Epithelial cell of proximal tubule (primary cell): Measurements from ENCODE around the gene NOSIP. TPM values are rescaled to one million over a fixed set of nuclear protein-coding genes. Genes with fewer than 3 reads are reported as not detected.

Experiments used
- DNase-seq: peaks from one replicate; pipeline ENCODE4 v3.0.0-alpha.2; 2011; ENCODE audit warnings: low read depth
- H3K4me3 ChIP-seq: 2 replicates; pipeline ENCODE4 v1.5.1; 2011; ENCODE audit warnings: low read depth, mild to moderate bottlenecking, low read length
- total RNA-seq: library from RNA; depleted of rRNA; stranded (reverse); fragments of >200 nt; gene quantifications from 2 replicates; pipeline ENCODE4 v1.2.3, GENCODE V29; 2015
- TF ChIP-seq, protein P1 (sequence below): conservative IDR thresholded peaks from 2 replicates; pipeline ENCODE4 v1.5.1; 2012; ENCODE audit warnings: low read depth, mild to moderate bottlenecking, low read length

NOSIP gene
- total RNA-seq, 1 donor from 2014 or later: 82.4 TPM

DNA sequence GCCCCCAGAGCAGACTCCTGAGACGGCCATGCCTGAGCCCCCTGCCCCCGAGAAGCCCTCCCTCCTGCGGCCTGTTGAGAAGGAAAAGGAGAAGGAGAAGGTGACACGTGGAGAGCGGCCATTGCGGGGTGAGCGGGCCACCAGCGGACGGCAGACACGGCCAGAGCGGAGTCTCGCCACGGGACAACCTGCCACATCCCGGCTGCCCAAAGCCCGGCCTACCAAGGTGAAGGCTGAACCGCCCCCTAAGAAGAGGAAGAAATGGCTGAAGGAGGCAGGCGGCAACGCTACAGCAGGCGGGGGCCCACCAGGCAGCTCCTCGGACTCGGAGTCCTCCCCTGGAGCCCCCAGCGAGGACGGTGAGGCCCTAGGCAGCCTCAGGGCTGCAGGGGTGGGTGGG is 35.5 kb upstream of the NOSIP start:
- TF ChIP-seq, protein P1, sequence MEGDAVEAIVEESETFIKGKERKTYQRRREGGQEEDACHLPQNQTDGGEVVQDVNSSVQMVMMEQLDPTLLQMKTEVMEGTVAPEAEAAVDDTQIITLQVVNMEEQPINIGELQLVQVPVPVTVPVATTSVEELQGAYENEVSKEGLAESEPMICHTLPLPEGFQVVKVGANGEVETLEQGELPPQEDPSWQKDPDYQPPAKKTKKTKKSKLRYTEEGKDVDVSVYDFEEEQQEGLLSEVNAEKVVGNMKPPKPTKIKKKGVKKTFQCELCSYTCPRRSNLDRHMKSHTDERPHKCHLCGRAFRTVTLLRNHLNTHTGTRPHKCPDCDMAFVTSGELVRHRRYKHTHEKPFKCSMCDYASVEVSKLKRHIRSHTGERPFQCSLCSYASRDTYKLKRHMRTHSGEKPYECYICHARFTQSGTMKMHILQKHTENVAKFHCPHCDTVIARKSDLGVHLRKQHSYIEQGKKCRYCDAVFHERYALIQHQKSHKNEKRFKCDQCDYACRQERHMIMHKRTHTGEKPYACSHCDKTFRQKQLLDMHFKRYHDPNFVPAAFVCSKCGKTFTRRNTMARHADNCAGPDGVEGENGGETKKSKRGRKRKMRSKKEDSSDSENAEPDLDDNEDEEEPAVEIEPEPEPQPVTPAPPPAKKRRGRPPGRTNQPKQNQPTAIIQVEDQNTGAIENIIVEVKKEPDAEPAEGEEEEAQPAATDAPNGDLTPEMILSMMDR: no peak
- H3K4me3 ChIP-seq: no peak overlapping the region
- DNase-seq: no peak

- no peak overlapping the region for H3K4me3 ChIP-seq
- TF ChIP-seq, protein P1: no peak
- DNase-seq: no peak
Measured at GRCh38 chr19:49614096-49614833, 33.9 kb upstream of the NOSIP start.

- H3K4me3 ChIP-seq: no peak overlapping the region
- no peak for DNase-seq
- TF ChIP-seq, protein P1: no peak
Measured at GRCh38 chr19:49613374-49613773, 33.0 kb upstream of the NOSIP start.

DNA sequence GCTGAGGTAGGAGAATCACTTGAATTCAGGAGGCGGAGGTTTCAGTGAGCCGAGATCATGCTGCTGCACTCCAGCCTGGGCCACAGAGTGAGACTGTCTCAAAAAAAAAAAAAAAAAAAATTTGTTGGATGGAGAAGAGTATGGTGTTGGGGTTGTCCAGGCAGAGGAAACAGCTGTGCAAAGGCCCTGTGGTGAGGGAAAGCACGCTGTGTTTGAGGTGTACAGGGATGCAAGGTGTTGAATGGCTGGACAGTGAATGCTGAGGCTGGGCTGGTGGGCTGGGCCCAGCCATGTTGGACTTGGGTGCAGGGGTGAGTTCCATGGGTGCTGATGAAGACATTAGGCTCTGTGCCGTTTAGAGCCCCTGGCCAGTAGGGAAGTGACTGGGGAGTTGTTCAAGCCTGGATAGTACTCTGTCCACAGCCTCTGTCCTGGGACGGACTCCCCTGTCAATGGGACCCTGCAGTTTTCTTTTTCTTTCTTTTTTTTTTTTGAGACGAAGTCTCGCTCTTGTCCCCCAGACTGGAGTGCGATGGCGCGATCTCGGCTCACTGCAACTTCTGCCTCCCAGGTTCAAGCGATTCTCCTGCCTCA is 29.2 kb upstream of the NOSIP start:
- TF ChIP-seq, protein P1: no peak
- H3K4me3 ChIP-seq: no peak overlapping the region
- no peak for DNase-seq

GRCh38 chr19:49605605-49606004 is 25.2 kb upstream of the NOSIP start:
- no peak overlapping the region for H3K4me3 ChIP-seq
- no peak for DNase-seq
- TF ChIP-seq, protein P1: no peak

DNA sequence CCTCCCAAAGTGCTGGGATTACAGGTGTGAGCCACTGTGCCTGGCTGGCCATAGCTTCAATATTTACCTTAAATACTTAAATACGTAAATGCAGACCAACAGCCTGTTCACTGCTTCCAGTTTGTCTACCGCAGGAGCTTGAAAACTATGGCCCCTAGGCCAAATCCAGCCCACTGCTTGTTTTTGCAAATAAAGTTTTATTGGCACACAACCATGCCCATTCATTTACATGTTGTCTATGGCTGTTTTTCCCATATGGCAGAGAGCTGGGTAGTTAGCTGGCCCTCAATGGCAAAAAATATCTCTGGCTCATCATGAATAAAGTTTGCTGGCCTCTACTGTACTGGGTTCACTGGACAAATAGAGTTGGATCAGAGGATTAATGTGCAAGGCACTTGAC is 22.4 kb upstream of the NOSIP start:
- TF ChIP-seq, protein P1: no peak
- no peak for DNase-seq
- H3K4me3 ChIP-seq: no peak overlapping the region
